ENCODE data around the gene SLC12A9.

DNA sequence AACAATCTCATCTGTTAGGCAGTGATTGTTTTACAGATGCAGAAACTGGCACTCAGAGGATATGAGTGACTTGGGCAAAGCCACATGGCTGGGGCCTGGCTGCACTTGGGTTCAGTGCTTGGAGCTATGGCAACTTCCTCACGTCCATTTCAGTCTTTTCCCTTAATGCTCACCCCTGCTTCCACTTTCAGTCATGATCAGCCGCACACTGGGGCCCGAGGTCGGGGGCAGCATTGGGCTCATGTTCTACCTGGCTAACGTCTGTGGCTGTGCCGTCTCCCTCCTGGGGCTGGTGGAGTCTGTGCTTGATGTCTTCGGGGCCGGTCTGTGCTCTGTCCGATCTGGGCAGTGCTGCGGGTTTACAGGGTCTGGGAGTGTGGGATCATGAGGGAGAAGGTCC is 3.0 kb downstream of the SLC12A9 start:
- no peak for TF ChIP-seq POLR2AphosphoS5 (IDR thresholded peaks at IDR 0.05)
- no peak for TF ChIP-seq POLR2A (IDR thresholded peaks at IDR 0.05)
- no peak for TF ChIP-seq CTCF (IDR thresholded peaks at IDR 0.05)
